Transverse colon (tissue), 4 donors: ENCODE data around the gene GSKIP. TPM values are rescaled to one million over a fixed set of nuclear protein-coding genes. Genes with fewer than 3 reads are reported as not detected.

Experiments used
- DNase-seq: peaks from one replicate; pipeline ENCODE4 v3.0.0-alpha.2; 2019
- H3K27ac ChIP-seq, 4 donors: fragments of 200-600 bp; sonication (generic); 2 replicates each; pipeline ENCODE4 v1.5.1; 2016 to 2018; ENCODE audit warnings: inconsistent platforms in 4 of 4
- H3K27me3 ChIP-seq: fragments of 200-600 bp; sonication (generic); 2 replicates; pipeline ENCODE4 v1.5.1; 2017; ENCODE audit warnings: inconsistent platforms
- H3K36me3 ChIP-seq, 4 donors: fragments of 200-600 bp; sonication (generic); 2 replicates each; pipeline ENCODE4 v1.5.1; 2017 to 2019; ENCODE audit warnings: inconsistent platforms in 4 of 4
- H3K4me1 ChIP-seq, 4 donors: fragments of 200-600 bp; sonication (generic); 2 replicates each; pipeline ENCODE4 v1.5.1; 2017 to 2020; ENCODE audit warnings: inconsistent platforms in 4 of 4
- H3K4me3 ChIP-seq, 4 donors: fragments of 200-600 bp; sonication (generic); 1 replicate in 1 of 4; 2 replicates in 3 of 4; pipeline versions ENCODE4 v1.5.1 to v1.6.1; 2017 to 2019; ENCODE audit warnings: inconsistent platforms in 4 of 4
- H3K9me3 ChIP-seq, 2 donors: fragments of 200-600 bp; sonication (generic); 2 replicates each; pipeline ENCODE4 v1.5.1; 2017 to 2019; ENCODE audit warnings: inconsistent platforms in 2 of 2
- EP300 ChIP-seq: sonication (generic); formaldehyde crosslinking; IDR thresholded peaks from one replicate; pipeline ENCODE4 v1.6.1; 2017; ENCODE audit warnings: antibody characterized with exemption, low read depth
- POLR2A ChIP-seq: fragments of 450-650 bp; IDR thresholded peaks from one replicate; pipeline ENCODE4 v1.6.1; 2016; ENCODE audit warnings: antibody characterized with exemption, mild to moderate bottlenecking, moderate library complexity
- POLR2AphosphoS5 ChIP-seq, 3 donors: sonication (generic); formaldehyde crosslinking; IDR thresholded peaks; one replicate each; pipeline ENCODE4 v1.6.1; 2016; ENCODE audit warnings: antibody characterized with exemption in 3 of 3
- WGBS, 2 donors: methylation state at CpG; one replicate each; pipeline ENCODE4 v1.1.5; 2018; ENCODE audit warnings: low coverage in 1 of 2; 5-methylcytosine and 5-hydroxymethylcytosine counted together
- in situ Hi-C, 4 donors: fragments of 200-750 bp; cut with MboI; loops; one replicate each; pipeline versions ENCODE4 v1.15.0 to v1.15.1; 2017; ENCODE audit warnings: low sequenced_read_pairs in 3 of 4, low pct_ligation_motif_present in 1 of 4, low pct_unique_long_range_greater_than_20kb in 1 of 4
- intact Hi-C: fragments of 100-400 bp; cut with DNase I; formaldehyde crosslinking; loops from one replicate; pipeline ENCODE4 v1.15.1; 2023; ENCODE audit warnings: low total_unique reads
- total RNA-seq, 4 donors: library from RNA; depleted of rRNA; stranded (reverse); fragments of >200 nt; gene quantifications; one replicate each; pipeline ENCODE4 v1.1.0, GENCODE V29; 2016
- TF ChIP-seq, protein P1 (sequence below), 5 experiments: fragments of 200-600 bp in 3 of 5; fragments of 450-650 bp in 2 of 5; sonication (generic) in 3 of 5; IDR thresholded peaks; 1 replicate in 2 of 5; 2 replicates in 3 of 5; pipeline ENCODE4 v1.5.1; 2016 to 2017; ENCODE audit warnings: antibody characterized with exemption in 5 of 5, inconsistent platforms in 3 of 5, mild to moderate bottlenecking in 2 of 5, moderate library complexity in 1 of 5

The GSKIP gene
- total RNA-seq, 4 donors from 2014 or later = 41.0 to 151 (median 64.9) TPM

DNA sequence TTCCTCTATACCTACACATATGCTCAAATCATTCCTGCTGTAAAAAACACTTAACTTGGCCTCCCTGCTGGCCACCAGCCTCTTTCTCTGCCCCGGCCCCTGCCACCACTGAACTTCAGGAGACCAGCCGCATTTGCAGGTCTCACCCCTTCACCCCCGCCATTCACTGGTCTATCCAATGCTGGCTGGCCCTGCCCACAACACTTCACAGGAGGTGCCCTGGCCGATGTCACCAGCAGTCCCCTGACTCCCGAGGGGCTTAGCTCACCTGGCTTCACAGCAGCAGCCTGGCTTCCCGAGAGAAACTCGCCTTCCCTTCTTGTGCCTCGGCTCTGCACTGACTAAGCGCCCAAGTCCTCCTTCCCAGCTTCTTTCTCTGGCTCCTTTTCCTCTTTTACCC, 36.1 kb downstream of the GSKIP start:
- WGBS, 2 donors = 89 to 92% methylated on average over 2 to 9 of the region's 9 CpGs
- no peaks in the 10 kb centered on the region for H3K9me3 ChIP-seq
- intact Hi-C loops (no loop called here), in situ Hi-C loops (no loop called here)
- no peaks in the 10 kb centered on the region for H3K27me3 ChIP-seq
- DNase-seq = no peak
- no peak overlapping the region for H3K27ac ChIP-seq
- no peaks in the 10 kb centered on the region for H3K4me1 ChIP-seq
- H3K4me3 ChIP-seq = no peak overlapping the region
- no peaks in the 10 kb centered on the region for H3K36me3 ChIP-seq
- TF ChIP-seq, protein P1, sequence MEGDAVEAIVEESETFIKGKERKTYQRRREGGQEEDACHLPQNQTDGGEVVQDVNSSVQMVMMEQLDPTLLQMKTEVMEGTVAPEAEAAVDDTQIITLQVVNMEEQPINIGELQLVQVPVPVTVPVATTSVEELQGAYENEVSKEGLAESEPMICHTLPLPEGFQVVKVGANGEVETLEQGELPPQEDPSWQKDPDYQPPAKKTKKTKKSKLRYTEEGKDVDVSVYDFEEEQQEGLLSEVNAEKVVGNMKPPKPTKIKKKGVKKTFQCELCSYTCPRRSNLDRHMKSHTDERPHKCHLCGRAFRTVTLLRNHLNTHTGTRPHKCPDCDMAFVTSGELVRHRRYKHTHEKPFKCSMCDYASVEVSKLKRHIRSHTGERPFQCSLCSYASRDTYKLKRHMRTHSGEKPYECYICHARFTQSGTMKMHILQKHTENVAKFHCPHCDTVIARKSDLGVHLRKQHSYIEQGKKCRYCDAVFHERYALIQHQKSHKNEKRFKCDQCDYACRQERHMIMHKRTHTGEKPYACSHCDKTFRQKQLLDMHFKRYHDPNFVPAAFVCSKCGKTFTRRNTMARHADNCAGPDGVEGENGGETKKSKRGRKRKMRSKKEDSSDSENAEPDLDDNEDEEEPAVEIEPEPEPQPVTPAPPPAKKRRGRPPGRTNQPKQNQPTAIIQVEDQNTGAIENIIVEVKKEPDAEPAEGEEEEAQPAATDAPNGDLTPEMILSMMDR (IDR thresholded peaks at IDR 0.05) = no peak
- TF ChIP-seq POLR2AphosphoS5 (IDR thresholded peaks at IDR 0.05) (no peak), POLR2A (no peak), EP300 (no peak)

DNA sequence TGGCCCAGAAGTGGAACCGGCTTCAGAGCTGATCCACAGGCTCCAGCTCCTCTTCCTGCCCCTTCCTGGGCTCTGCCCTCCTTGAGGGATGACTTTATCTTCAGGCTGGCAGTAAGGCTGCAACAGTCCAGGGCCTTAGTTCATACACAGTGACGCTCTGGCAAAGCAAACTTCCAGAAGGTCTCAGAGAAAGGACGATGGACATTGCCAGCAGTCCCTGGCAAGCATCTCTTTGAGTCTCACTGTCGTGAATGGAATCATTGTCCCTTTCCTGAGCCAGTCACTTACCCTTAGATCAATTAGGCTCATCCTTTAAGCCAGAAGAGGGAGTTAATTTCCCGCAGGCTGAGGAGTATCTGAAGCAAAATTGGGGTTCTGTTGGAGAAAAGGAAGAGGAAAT, 37.2 kb downstream of the GSKIP start:
- TF ChIP-seq POLR2A = no peak
- TF ChIP-seq, protein P1 (IDR thresholded peaks at IDR 0.05) = no peak
- H3K27me3 ChIP-seq = no peaks in the 10 kb centered on the region
- no peak for DNase-seq
- H3K27ac ChIP-seq = no peak overlapping the region
- intact Hi-C loops = no loop called here
- no peak overlapping the region for H3K4me3 ChIP-seq
- H3K4me1 ChIP-seq = no peaks in the 10 kb centered on the region
- WGBS, 2 donors = 83 to 86% methylated on average over 1 to 5 of the region's 5 CpGs
- H3K36me3 ChIP-seq = no peaks in the 10 kb centered on the region
- in situ Hi-C loops = loop anchor here in 2 of 4 donors (25.0 kb wide), 1 partner anchor 313 kb away; no protein-coding TSS in a partner anchor
- H3K9me3 ChIP-seq = no peaks in the 10 kb centered on the region

DNA sequence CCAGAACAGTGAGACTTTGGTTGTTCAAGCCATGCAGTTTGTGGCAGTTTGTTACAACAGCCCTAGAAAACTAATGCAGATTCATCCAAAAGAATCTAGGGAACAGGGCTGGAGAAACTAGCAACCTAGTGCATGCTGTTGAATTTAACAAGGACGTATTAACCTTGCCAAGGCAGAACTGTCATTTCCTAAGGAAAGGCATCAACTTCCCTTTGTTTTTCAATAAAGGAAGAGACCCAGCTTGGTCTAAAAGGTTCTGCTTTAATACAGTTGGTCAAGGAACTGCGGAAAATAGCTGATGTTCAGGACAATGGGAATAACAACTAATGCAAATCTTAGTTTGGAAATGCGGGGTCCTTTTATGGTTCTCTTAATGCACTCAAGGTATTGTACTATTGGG, 40.1 kb downstream of the GSKIP start:
- Histone ChIP-seq H3K36me3 (no peaks in the 10 kb centered on the region), H3K4me3 (no peak overlapping the region), H3K4me1 (no peaks in the 10 kb centered on the region), H3K27ac (no peak overlapping the region), H3K9me3 (no peaks in the 10 kb centered on the region), H3K27me3 (no peaks in the 10 kb centered on the region)
- intact Hi-C loops (no loop called here), in situ Hi-C loops (loop anchor here in 2 of 4 donors (25.0 kb wide), 1 partner anchor 316 kb away; no protein-coding TSS in a partner anchor)
- TF ChIP-seq POLR2A (no peak), EP300 (no peak), POLR2AphosphoS5 (IDR thresholded peaks at IDR 0.05) (no peak)
- TF ChIP-seq, protein P1 (IDR thresholded peaks at IDR 0.05) = no peak
- 64 to 79% methylated on average over 2 to 3 of the region's 3 CpGs for WGBS, 2 donors
- DNase-seq = no peak

DNA sequence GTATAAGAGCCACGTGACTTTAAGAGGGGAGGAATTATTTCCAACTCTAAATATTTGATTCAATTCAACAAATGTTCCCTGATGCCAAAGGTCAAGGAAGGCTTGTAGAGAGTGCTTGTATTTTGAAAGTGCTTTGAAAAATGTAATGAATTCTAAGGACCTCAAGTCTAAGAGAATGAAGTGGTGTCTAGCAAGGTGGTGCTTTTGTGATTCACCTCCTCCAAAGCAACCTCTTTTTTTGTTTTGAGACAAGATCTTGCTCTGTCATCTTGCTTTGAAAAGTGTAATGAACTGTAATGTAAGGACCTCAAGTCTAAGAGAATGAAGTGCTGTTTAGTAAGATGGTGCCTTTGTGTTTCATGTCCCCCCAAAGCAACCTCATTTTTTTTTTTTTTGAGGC, 42.4 kb downstream of the GSKIP start:
- Histone ChIP-seq H3K4me3 (no peak overlapping the region), H3K4me1 (no peaks in the 10 kb centered on the region), H3K27me3 (no peaks in the 10 kb centered on the region), H3K27ac (no peak overlapping the region), H3K36me3 (no peaks in the 10 kb centered on the region), H3K9me3 (no peaks in the 10 kb centered on the region)
- 52% methylated on average over 1 of the region's 1 CpG; no CpG with 5 or more reads in 1 of the 2 donors for WGBS, 2 donors
- intact Hi-C loops (no loop called here), in situ Hi-C loops (loop anchor here in 2 of 4 donors (25.0 kb wide), 1 partner anchor 318 kb away; no protein-coding TSS in a partner anchor)
- no peak for DNase-seq
- TF ChIP-seq EP300 = no peak

DNA sequence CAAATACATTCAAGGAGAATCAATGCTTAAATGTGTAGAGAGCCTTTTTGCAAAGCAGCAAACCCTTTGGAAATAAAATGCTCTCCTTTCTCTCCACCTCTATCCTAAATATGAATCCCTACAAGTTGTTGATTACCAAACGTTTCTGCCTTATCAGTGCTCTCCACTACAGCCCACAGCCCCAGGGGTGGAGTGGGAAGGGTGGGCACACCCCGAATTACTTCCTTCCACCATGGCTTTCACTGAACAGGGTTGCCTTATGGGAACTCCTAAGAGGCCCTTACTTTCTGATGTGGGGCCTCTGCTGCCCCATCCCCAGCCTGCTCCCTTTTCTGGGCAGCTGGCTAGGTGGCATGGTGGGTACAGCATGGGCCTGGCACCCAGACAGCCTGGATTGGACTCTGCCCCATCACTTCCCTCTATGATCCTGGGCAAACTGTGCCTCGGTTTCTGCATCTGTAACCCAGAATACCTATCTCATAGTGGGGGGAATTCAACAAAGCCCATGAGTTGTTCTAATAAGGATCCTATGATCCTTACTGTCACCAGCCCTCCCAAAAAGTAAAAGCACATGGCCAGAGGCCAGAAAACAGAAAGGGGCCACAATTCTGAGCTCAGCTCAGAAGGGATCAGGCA, 44.7 kb downstream of the GSKIP start:
- in situ Hi-C loops = loop anchor here in 2 of 4 donors (25.0 kb wide), 1 partner anchor 321 kb away; no protein-coding TSS in a partner anchor
- 38 to 60% methylated on average over 2 to 3 of the region's 3 CpGs for WGBS, 2 donors

More for the DNA sequence above, 44.7 kb downstream of the GSKIP start:
- no peaks in the 10 kb centered on the region for H3K36me3 ChIP-seq
- TF ChIP-seq EP300 (no peak), POLR2AphosphoS5 (IDR thresholded peaks at IDR 0.05) (no peak)
- TF ChIP-seq, protein P1 (IDR thresholded peaks at IDR 0.05) = no peak
- no peak for DNase-seq
- H3K9me3 ChIP-seq = no peaks in the 10 kb centered on the region
- H3K4me1 ChIP-seq = no peaks in the 10 kb centered on the region
- intact Hi-C loops = no loop called here
- H3K4me3 ChIP-seq = no peak overlapping the region
- no peak overlapping the region for H3K27ac ChIP-seq
- no peaks in the 10 kb centered on the region for H3K27me3 ChIP-seq
